Right forelimb (tissue), 1 donor: ENCODE measurements around the gene ERMARD.

Experiments
- DNase-seq: peaks from one replicate; pipeline ENCODE4 v3.0.0-alpha.2; 2018

Gene ERMARD

DNA sequence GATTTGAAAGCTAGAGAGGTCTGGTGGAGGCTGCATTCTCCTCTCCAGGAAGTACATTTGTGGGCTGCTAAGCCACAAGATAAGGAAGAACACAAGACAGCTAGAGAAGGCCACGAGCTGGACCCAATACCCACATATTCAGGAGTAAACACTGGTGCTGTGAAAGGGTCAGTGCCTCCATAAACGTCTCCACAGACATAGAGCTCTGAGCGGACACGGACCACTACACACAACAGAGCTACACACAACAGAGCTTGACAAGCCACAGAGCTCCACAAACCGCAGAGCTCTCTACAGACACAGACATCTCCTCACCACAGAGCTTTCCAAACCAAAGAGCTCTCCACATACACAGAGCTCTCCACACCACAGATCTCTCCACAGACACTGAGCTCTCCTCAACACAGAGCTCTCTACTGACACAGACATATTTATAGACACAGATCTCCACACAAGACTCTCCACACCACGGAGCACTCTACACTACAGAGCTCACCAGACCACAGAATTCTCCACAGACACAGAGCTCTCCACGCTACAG, 51.9 kb downstream of the ERMARD start:
- DNase-seq, result no peak

DNA sequence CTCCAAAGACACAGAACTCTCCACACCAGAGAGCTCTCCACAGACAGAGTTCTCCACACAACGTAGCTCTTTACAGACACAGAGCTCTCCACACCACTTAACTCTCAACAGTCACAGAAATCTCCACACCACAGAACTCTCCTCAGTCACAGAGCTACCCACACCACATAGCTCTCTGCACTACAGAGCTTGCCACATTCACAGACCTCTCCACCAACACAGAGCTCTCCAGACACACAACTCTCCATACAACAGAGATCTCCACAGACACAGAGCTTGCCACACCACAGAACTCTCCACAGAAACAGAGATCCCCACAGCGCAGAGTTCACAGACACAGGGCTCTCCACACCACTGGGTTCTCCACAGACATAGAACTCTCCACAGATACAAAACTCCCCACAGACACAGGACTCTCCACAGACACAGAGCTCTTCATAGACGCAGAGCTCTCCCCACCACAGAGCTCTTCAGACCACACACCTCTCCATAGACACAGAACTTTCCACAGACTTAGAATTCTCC, 52.5 kb downstream of the ERMARD start:
- DNase-seq, result no peak

DNA sequence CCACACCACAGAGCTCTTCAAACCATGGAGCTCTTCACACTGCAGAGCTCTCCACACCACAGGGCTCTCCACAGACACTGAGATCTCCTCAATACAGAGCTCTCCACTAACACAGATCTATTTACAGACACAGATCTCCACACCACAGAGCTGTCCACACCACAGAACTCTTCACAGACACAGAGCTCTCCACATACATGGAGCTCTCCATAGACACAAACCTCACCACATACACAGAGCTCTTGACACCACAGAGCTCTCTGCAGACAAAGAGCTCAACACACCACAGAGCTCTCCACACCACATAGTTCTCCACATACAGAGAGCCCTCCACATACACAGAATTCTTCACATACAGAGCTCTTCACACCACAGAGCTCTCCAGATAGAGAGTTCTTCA, 53.0 kb downstream of the ERMARD start:
- no peak for DNase-seq

DNA sequence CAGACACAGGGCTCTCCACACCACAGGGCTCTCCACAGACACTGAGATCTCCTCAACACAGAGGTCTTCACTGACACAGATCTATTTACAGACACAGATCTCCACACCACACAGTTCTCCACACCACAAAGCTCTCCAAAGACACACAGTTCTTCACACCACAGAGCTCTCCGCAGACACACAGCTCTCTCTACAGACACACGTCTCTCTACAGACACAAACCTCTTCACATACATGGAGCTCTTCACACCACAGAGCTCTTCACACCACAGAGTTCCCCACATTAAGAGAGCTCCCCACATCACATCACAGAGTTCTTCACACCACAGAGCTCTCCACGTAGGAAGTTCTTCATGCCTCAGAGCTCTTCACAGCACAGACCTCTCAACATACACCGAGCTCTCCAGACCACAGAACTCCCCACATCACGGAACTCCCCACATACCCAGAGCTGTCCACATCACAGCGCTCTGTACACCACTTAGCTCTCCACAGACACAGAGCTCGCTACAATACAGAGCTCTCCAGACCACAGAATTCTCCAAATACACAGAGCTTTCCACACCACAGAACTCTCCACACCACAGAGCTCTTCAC, 53.9 kb downstream of the ERMARD start:
- DNase-seq, result no peak

DNA sequence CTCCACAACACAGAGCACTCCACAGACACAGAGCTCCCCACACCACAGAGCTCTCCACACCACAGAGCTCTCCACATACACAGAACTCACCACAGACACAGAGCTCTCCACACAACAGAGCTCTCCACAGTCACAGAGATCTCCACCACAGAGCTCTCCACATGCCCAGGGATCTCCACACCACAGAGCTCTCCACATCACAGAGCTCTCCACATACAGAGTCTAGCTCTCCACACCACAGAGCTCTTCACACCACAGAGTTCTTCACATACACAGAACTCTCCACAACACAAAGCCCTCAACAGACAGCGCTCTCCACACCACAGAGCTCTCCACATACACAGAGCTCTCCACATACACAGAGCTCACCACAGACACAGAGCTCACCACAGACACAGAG, 55.3 kb downstream of the ERMARD start:
- DNase-seq, result no peak

DNA sequence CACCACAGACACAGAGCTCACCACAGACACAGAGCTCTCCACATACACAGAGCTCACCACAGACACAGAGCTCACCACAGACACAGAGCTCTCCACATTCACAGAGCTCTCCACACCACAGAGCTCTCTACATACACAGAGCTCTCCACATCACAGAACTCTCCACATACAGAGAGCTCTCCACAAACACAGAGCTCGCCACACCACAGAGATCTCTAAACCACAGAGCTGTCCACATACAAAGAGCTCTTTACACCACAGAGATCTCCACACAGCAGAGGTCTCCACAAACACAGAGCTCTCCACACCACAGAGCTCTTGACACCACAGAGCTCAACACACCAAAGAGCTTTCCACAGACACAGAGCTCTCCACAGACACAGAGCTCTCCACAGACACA, 55.8 kb downstream of the ERMARD start:
- DNase-seq, result no peak

DNA sequence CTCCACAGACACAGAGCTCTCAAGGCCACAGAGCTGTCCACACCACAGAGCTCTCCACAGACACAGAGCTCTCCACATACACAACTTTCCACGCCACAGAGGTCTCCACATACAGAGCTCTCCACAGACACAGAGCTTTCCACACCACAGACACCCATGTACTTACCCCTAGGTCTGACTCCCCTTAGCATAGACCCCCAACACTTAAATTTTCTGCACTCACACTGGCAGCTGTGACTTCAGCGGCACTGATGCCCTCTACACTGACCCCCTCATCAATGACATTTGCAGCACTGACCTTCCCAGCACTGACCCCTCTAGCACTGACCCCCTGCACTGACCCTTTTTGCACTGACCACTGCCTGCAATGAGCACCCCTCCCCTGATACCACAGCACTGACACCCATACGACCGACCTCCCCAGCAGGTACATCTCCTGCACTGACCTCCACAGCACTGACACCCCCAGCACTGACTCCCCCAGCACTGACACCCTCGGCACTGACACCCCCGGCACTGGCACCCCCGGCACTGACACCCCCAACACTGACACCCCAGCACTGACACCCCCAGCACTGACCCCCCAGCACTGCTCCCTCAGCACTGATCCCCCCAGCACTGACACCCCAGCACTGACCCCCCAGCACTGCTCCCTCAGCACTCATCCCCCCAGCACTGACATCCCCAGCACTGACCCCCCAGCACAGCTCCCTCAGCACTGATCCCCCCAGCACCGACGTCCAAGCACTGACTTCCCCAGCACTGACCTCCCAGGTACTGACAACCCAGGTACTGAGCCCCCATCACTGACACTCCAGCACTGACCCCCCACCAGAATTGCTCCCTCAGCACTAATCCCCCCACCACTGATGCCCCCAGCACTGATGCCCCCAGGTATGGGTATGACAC, 56.5 kb downstream of the ERMARD start:
- no peak for DNase-seq

DNA sequence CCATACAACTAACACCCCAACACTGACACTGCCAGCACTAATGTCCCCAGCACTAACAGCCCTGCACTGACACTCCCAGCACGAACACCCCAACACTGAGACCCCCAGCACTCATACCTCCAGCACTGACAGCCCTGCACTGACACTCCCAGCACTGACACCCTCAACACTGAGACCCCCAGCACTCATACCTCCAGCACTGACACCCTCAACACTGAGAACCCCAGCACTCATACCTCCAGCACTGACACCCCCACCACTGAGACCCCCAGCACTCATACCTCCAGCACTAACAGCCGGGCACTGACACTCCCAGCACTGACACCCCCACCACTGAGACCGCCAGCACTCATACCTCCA, 57.2 kb downstream of the ERMARD start:
- no peak for DNase-seq

DNA sequence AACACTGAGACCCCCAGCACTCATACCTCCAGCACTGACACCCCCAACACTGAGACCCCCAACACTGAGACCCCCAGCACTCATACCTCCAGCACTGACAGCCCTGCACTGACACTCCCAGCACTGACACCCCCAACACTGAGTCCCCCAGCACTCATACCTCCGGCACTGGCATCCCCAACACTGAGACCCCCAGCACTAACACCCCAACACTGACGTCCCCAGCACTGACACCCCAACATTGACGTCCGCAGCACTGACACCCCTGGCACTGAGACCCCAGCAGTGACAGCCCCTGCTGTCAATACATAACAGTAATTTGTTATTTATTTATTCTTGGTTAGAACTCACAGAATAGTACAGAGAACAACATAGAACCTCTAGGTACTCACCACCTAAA, 58.0 kb downstream of the ERMARD start:
- no peak for DNase-seq

DNA sequence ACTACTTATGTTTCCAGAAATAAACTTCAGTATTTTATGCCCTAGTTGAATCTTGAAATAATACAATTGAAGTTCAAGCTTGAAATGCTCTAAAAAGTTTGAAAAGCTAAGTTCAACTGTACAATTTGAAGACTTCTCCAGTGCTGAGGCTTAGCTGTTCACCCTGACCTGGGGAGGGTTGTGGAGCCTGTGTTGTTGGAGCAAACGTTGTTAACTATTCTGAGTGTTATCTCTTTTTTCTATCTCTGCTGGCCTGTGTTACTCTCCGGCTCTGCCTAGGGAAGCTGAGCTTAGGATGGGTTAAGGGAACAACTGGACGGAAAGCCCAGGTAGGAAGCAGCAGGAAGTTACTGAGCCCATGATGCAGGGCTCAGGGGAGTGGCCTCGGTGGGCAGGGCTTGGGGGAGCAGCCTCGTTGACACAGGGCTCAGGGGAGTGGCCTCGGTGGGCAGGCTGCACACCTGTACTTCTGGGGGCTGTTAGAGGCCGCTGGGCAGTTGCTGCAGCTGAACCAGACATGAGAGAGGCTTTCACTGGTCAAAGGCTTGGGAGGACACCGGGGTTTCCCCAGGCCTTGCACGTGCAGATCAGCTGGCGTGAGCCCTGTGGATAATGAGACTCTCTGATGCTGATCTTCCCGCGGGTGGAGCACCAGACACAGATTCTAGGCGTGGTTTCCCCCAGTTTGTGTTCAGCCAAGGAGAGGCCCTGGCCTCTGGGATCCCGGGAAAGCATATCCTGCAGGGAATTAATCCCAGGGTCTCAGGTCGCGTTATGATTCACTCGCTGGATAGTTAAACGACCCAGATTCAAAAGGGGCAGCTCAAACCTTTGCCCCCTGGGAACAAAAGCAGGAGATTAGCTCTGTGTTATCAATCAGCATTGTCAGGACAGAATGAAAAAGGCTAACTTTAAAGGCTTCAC, 58.9 kb downstream of the ERMARD start:
- no peak for DNase-seq

DNA sequence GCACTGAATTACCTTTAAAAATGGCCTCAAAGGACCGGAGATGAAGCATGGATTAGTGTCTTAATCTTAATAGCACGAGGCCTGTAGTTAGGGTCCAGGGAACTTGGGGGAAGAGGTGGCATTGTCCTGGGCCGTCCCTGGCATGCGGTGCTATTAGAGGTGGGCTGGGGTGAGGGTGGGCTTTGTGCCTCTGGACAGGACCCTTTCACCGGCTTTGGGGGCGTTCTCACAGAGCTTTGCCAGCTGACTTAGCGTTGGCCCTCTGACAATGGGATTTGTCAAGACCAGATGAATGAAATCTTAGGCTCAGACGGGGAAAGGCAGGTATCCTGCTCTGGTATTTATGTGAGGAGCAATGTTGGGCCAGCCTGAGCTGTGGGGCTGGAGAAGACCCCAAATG, 59.6 kb downstream of the ERMARD start:
- no peak for DNase-seq

DNA sequence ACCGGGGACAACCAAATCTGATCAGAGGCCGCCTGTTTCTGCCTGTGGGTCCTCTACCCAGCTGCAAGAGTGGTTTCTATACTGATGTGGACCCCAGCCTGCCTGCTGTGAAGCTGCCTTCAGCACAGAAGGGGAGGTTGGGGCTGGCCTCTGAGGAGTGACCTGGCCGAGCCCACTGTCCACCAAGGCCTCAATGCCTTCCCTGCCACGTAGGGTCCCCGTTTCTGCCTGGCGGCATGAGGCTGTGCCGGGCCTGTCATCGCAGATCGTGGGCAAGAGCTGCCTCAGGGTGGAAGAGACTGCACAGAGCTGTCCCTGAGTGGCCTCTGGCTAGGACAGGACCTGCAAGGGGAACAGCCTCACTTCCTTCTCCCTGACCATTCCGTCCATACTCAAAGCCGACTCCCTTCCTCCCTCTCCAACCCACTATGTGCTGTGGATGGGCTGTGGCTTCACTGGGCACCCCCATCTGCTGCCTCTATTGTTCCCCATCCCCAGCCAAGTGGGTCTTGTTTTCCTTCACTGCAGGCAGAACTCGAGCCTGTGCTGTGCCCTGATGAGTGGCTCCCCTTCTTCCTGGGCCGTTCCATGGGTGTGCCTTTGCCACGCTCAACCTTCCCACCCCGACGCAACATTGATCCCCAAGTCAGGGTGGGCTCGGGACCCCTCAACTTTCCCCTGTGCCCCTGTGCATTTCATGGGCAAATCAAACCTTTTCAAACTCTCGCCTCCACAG, 60.3 kb downstream of the ERMARD start:
- DNase-seq, result no peak

DNA sequence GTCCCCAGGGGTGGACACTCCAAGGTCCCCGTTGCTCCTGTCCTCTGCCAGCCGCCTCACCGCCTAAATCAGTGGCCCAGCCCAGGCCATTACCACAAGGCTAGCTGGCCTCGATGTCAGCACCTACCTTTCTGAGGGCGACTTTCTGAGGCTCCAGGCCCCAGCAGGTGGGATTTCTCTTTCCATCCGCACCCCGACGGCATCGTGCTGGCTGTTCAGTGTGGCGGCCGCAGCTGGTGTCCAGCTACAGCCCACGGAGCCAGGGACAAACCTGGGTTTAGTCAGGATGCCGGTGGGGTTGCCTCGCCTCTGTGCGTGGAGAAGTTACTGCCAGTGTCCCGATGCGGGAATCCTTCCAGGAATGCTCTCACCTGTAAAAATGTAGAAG, 60.8 kb downstream of the ERMARD start:
- DNase-seq, result no peak

DNA sequence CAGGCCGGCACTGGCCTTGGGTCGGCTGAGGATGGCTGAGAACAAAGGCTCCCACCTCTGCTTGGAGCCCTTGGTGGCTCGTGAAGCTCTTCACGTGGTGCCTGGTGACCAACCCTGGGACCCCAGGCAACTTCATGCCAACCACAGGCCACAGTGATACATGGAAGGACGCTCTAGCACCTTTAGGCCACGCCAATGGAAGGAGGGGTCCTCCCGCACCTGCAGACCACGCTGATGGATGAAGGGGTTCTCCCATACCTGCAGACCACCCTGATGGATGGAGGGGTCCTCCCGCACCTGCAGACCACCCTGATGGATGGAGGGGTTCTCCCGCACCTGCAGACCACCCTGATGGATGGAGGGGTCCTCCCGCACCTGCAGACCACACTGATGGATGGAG, 62.5 kb downstream of the ERMARD start:
- no peak for DNase-seq

DNA sequence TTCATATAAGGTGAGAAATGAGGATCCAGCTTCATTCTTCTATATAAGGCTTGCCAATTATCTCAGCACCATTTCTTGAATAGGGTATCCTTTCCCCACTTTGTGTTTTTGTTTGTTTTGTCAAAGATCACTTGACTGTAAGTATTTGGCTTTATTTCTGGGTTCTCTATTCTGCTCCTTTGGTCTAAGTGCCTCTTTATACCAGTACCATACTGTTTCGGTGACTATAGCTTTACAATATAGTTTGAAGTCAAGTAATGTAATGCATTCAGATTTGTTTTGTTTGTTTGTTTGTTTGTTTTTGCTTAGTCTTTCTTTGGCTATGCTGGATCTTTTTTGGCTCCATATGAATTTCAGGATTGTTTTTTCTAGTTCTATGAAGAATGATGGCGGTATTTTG, 64.6 kb downstream of the ERMARD start:
- DNase-seq, result no peak

DNA sequence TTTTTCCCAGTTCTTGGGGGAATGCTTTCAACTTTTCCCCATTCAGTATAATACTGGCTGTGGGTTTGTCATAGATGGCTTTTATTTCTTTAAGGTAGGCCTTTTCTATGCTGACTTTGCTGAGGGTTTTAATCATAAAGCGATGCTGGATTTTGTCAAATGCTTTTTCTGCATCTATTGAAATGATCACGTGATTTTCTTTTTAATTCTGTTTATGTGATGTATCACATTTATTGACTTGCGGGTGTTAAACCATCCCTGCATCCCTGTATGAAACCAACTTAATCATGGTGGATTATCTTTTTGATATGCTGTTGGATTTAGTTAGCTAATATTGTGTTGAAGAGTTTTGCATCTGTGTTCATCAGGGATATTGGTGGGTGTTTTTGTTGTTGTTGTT, 65.6 kb downstream of the ERMARD start:
- DNase-seq, result no peak

DNA sequence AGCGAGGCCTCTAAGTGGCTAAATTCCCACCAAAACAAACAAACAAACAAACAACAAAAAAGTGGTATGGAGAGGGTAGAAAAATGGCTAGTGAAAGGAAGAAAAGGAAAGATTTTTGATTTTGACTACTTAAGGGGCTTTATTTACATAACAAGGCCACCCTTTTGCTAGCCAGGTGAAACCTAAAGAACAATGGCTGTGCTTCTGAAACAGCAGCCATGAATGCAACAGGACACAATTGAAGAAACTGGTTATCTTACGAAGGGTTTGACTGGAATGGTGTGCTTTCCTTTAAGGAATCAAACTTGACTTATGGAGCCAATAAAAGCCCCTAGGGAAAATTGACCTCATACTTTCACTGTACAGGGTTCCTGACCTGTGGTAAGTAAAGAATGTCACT, 68.9 kb downstream of the ERMARD start:
- no peak for DNase-seq

DNA sequence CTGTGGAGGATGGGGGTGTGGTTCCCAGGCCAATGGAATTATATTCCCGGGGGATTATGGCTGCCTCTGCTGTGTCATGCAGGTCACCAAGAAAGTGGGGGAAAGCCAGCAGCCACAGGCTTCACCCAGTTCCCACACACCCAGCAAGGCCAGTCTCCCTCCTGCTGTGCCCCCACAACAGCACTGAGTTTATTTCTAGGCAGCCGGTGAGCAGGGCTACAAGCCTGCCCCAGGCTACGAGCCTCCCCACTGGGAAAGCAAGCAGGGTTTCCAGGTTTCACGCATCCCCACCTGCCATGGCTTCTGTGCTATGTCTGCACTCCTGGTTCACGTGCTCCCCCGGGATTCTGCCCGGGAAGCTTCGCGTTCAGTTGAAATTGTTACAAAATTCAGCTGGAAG, 72.6 kb downstream of the ERMARD start:
- peak; percentile 18 for DNase-seq

DNA sequence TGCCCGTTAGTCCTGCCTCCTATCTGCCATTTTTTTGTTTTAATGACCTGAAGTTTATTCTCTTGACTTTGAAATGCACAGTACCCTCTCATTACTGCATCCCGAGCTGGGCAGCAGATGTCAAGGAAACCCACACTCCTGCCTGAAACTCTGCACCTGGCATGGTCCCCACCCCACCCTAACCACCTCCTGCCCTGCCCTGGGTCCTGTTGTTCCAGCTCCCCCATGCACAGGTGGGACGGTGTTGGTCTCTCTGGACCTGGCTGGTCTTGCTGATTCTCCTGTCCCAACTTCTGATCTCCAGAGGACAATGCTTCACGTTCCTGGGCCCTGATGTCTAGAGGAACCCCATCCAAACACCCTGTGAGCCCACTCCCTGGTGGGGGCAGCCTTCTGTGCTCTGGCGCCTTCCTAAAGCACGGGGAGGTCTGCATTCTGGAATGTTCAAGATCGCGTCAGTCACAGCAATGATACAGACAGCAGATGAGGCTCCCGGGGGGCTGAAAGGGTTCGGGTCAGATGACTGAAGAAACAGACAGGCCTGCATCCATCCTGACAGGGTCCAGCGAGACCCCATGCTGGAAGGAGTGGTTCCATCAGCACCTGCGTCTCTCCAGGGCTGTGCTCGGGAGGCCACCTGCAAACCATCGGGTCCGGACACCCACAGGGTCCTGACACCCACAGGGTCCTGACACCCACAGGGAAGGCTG, 73.6 kb downstream of the ERMARD start:
- no peak for DNase-seq

DNA sequence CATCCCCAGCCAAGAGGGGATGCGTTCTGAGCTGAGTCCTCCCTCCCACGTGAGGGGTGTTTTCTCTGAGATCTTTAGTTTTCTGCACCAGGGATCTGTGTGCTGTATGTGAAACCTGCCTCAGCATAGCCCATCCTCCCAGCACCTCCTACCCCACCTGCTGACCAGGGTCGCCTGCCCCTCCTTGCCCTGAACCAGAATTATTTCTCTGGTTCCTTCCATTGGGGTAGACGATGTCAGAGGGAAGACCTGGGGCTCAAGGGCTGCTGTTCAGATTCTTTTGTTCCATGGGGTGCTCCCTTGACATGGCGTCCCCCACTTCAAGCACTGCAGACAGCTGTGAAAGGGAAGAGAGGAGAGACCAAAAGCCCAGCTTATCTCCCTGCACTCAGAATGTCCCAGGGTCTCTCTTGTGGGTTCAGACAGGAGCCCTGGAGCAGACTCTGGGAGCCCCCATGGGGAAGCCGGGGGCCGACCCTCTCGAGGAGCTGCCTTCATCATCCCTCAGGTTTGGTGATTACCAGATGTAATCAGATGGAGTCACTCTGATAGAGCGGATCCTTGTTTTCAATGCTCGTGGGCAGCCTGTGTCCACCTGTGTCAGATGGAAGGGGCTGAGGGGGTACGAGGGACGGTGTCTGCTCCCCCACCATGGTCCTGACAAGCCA, 74.3 kb downstream of the ERMARD start:
- DNase-seq, result no peak

DNA sequence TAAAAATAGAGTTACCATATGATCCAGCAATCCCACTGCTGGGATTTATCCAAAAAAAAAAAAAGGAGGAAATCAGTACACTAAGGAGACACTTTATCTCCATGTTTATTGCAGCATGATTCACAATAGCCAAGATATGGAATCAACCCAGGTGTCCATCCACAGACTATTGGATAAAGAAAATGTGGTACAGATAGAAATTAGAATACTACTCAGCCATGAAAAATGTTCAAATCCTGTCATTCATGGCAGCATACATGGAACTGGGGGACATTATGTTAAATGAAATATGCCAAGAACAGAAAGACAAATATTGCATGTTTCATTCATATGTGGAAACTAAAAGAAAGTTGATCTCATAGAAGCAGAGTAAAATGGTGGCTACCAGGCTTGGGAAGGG, 75.3 kb downstream of the ERMARD start:
- DNase-seq, result no peak
